OCI-LY7 (cell line): Measurements from ENCODE around the gene TMEM164.

ENCODE experiments used
- CTCF ChIP-seq: fragments of 200-600 bp; sonication (generic); conservative IDR thresholded peaks from 2 replicates; pipeline ENCODE4 v1.5.1; 2014; ENCODE audit warnings: mild to moderate bottlenecking, antibody characterized with exemption, low read length, moderate library complexity, mixed read lengths
- EZH2phosphoT487 ChIP-seq: fragments of 200-600 bp; sonication (generic); IDR thresholded peaks from 2 replicates; pipeline ENCODE4 v1.6.1; 2018; ENCODE audit warnings: low read depth, borderline replicate concordance, mild to moderate bottlenecking, mixed run types, antibody characterized with exemption, low read length, moderate library complexity, mixed read lengths

GRCh38 chrX:110062919-110063318 is 60.0 kb downstream of the TMEM164 start:
- TF ChIP-seq CTCF, result no peak
- TF ChIP-seq EZH2phosphoT487, result no peak
